Suprapubic skin (tissue), 4 donors: ENCODE results near the gene FZD7.

Experiments
- CTCF ChIP-seq, 2 donors: fragments of 200-600 bp in 1 of 2; fragments of 450-650 bp in 1 of 2; sonication (generic) in 1 of 2; IDR thresholded peaks; one replicate each; pipeline ENCODE4 v1.5.1; 2016 to 2019; ENCODE audit warnings: antibody characterized with exemption in 2 of 2, mild to moderate bottlenecking in 1 of 2, moderate library complexity in 1 of 2
- POLR2A ChIP-seq, 2 donors: fragments of 450-650 bp; IDR thresholded peaks; one replicate each; pipeline ENCODE4 v1.6.1; 2017; ENCODE audit warnings: antibody characterized with exemption in 2 of 2, mild to moderate bottlenecking in 2 of 2, moderate library complexity in 2 of 2
- POLR2AphosphoS5 ChIP-seq, 3 donors: sonication (generic); formaldehyde crosslinking; IDR thresholded peaks; one replicate each; pipeline ENCODE4 v1.6.1; 2017; ENCODE audit warnings: antibody characterized with exemption in 3 of 3

- TF ChIP-seq POLR2A (IDR thresholded peaks at IDR 0.05) (no peak), CTCF (IDR thresholded peaks at IDR 0.05) (no peak), POLR2AphosphoS5 (IDR thresholded peaks at IDR 0.05) (no peak)
These were observed 7.1 kb upstream of the FZD7 start for GRCh38 chr2:202026507-202026906.
